ENCODE results near the gene ADGB.

- TF ChIP-seq CTCF (IDR thresholded peaks at IDR 0.05) (no peak), POLR2A (IDR thresholded peaks at IDR 0.05) (no peak)
These were observed 16.8 kb upstream of the ADGB start for GRCh38 chr6:146581968-146582367.
